H1 (cell line): ENCODE measurements around the gene PIGV. TPM values are rescaled to one million over a fixed set of nuclear protein-coding genes. Genes with fewer than 3 reads are reported as not detected.

Experiments used
- CTCF ChIA-PET: fragments of 300-600 bp; sonication (Branson Sonifier 250); formaldehyde crosslinking; loops from one replicate; lab custom pipeline; 2021; ENCODE audit not compliant: partially characterized antibody; lab: Charles Lee
- POLR2A ChIA-PET: fragments of 300-600 bp; sonication (Branson Sonifier 250); formaldehyde crosslinking; loops from one replicate; lab custom pipeline; 2021; ENCODE audit warnings: inconsistent platforms; ENCODE audit not compliant: partially characterized antibody; lab: Charles Lee
- DNase-seq, 2 experiments: peaks; one replicate each; pipeline versions ENCODE4 v3.0.0 to v3.0.0-alpha.2; 2010 to 2022; ENCODE audit warnings: low spot score in 2 of 2, low read depth in 1 of 2, mixed read lengths in 1 of 2
- FAIRE-seq: peaks from 2 replicates; lab custom pipeline; 2011; peaks lifted over from hg19 to GRCh38; lab: Jason Lieb, UNC
- H2AFZ ChIP-seq: 2 replicates; pipeline ENCODE4 v1.8.1; 2012; ENCODE audit warnings: low read length, inconsistent platforms
- H2AK5ac ChIP-seq: 2 replicates; pipeline ENCODE4 v1.6.1; 2013; ENCODE audit warnings: low read depth, low read length
- H2BK120ac ChIP-seq: replicated peaks from 2 replicates; pipeline ENCODE3; 2013; ENCODE audit warnings: low read depth, low read length, inconsistent platforms
- H2BK12ac ChIP-seq: 2 replicates; pipeline ENCODE4 v1.6.1; 2013; ENCODE audit warnings: low read depth, low read length
- H2BK15ac ChIP-seq: 2 replicates; pipeline ENCODE4 v1.6.1; 2013; ENCODE audit warnings: low read length
- H2BK20ac ChIP-seq: 2 replicates; pipeline ENCODE4 v1.6.1; 2013; ENCODE audit warnings: low read length
- H2BK5ac ChIP-seq: 2 replicates; pipeline ENCODE4 v1.6.1; 2013; ENCODE audit warnings: low read depth, low read length
- H3K14ac ChIP-seq: 2 replicates; pipeline ENCODE4 v1.6.1; 2013; ENCODE audit warnings: inconsistent platforms; ENCODE audit not compliant: insufficient read length
- H3K18ac ChIP-seq: 2 replicates; pipeline ENCODE4 v1.6.1; 2013; ENCODE audit warnings: low read length; ENCODE audit errors: extremely low read depth
- H3K23ac ChIP-seq: 2 replicates; pipeline ENCODE4 v1.6.1; 2013; ENCODE audit warnings: inconsistent platforms; ENCODE audit not compliant: insufficient read length
- H3K23me2 ChIP-seq: 2 replicates; pipeline ENCODE4 v1.6.1; 2013; ENCODE audit warnings: low read depth, low read length
- H3K27ac ChIP-seq: 2 replicates; pipeline ENCODE4 v1.6.1; 2011; ENCODE audit warnings: low read depth, low read length, inconsistent platforms
- H3K27me3 ChIP-seq, 4 experiments: replicated peaks in 1 of 4; 1 replicate in 1 of 4; 2 replicates in 3 of 4; pipeline versions ENCODE4 v1.6.1 to v1.8.1; 2011 to 2013; ENCODE audit warnings: low read length in 3 of 4, mild to moderate bottlenecking in 3 of 4, inconsistent platforms in 2 of 4, mixed read lengths in 2 of 4, moderate library complexity in 1 of 4; ENCODE audit not compliant: control insufficient read depth in 3 of 4, insufficient read depth in 3 of 4; ENCODE audit errors: extremely low read depth in 1 of 4
- H3K36me3 ChIP-seq, 4 experiments: 2 replicates each; pipeline versions ENCODE4 v1.6.1 to v1.8.1; 2011 to 2013; ENCODE audit warnings: mild to moderate bottlenecking in 4 of 4, low read length in 3 of 4, moderate library complexity in 2 of 4, control low read depth in 1 of 4, inconsistent platforms in 1 of 4; ENCODE audit not compliant: insufficient read depth in 4 of 4, control insufficient read depth in 2 of 4
- H3K4ac ChIP-seq: replicated peaks from 2 replicates; pipeline ENCODE3; 2013; ENCODE audit warnings: low read length, low read depth, mixed read lengths, inconsistent platforms; ENCODE audit not compliant: insufficient read length
- H3K4me1 ChIP-seq, 4 experiments: replicated peaks in 1 of 4; 1 replicate in 1 of 4; 2 replicates in 3 of 4; pipeline versions ENCODE4 v1.6.1 to v1.8.1; 2011 to 2013; ENCODE audit warnings: low read length in 3 of 4, inconsistent platforms in 2 of 4, mixed read lengths in 1 of 4; ENCODE audit not compliant: insufficient read depth in 4 of 4, control insufficient read depth in 3 of 4
- H3K4me2 ChIP-seq, 2 experiments: 2 replicates each; pipeline versions ENCODE4 v1.6.1 to v1.8.1; 2011 to 2013; ENCODE audit warnings: low read depth in 2 of 2, low read length in 2 of 2, control low read depth in 1 of 2, inconsistent platforms in 1 of 2, mild to moderate bottlenecking in 1 of 2; ENCODE audit not compliant: insufficient read depth in 1 of 2
- H3K4me3 ChIP-seq, 4 experiments: fragments of 200-600, 300-600 bp in 1 of 4; sonication (generic), shearing (Covaris generic), sonication (Bioruptor Twin) in 1 of 4; 2 replicates each; pipeline versions ENCODE4 v1.5.1 to v1.8.1; 2011 to 2016; ENCODE audit warnings: low read length in 4 of 4, low read depth in 3 of 4, control low read depth in 2 of 4, inconsistent platforms in 2 of 4, mild to moderate bottlenecking in 2 of 4, mixed read lengths in 1 of 4, moderate library complexity in 1 of 4; ENCODE audit not compliant: insufficient read depth in 2 of 4; ENCODE audit errors: extremely low read depth in 1 of 4
- H3K56ac ChIP-seq: replicated peaks from 2 replicates; pipeline ENCODE3; 2013; ENCODE audit warnings: low read depth, mild to moderate bottlenecking, mixed read lengths, low read length, inconsistent platforms; ENCODE audit not compliant: insufficient read length
- H3K79me1 ChIP-seq: 2 replicates; pipeline ENCODE4 v1.6.1; 2013; ENCODE audit warnings: low read depth, low read length, control low read depth
- H3K79me2 ChIP-seq, 2 experiments: 2 replicates each; pipeline versions ENCODE4 v1.6.1 to v1.8.1; 2012 to 2013; ENCODE audit warnings: low read length in 2 of 2, mild to moderate bottlenecking in 2 of 2, inconsistent platforms in 1 of 2; ENCODE audit not compliant: insufficient read depth in 2 of 2, control insufficient read depth in 1 of 2
- H3K9ac ChIP-seq, 4 experiments: replicated peaks in 1 of 4; 1 replicate in 1 of 4; 2 replicates in 3 of 4; pipeline versions ENCODE4 v1.6.1 to v1.8.1; 2011 to 2013; ENCODE audit warnings: low read depth in 3 of 4, low read length in 3 of 4, control low read depth in 2 of 4, mild to moderate bottlenecking in 2 of 4, moderate library complexity in 2 of 4, inconsistent platforms in 1 of 4; ENCODE audit errors: extremely low read depth in 1 of 4
- H3K9me3 ChIP-seq, 2 experiments: 2 replicates each; pipeline versions ENCODE4 v1.6.1 to v1.8.1; 2012 to 2013; ENCODE audit warnings: mild to moderate bottlenecking in 2 of 2, moderate library complexity in 2 of 2, control low read depth in 1 of 2, inconsistent platforms in 1 of 2, low read depth in 1 of 2, low read length in 1 of 2, mixed read lengths in 1 of 2; ENCODE audit not compliant: insufficient read depth in 2 of 2
- H4K20me1 ChIP-seq, 2 experiments: replicated peaks in 1 of 2; 2 replicates each; pipeline versions ENCODE3 to v1.8.1; 2011 to 2013; ENCODE audit warnings: inconsistent platforms in 2 of 2, low read length in 2 of 2, mild to moderate bottlenecking in 1 of 2; ENCODE audit not compliant: insufficient read depth in 2 of 2, control insufficient read depth in 1 of 2
- H4K5ac ChIP-seq: 2 replicates; pipeline ENCODE4 v1.6.1; 2013; ENCODE audit warnings: low read length, low read depth, mixed read lengths, inconsistent platforms; ENCODE audit not compliant: insufficient read length
- H4K8ac ChIP-seq: 2 replicates; pipeline ENCODE4 v1.8.0; 2013; ENCODE audit warnings: mild to moderate bottlenecking, moderate library complexity, low read length, inconsistent platforms; ENCODE audit not compliant: insufficient read depth; ENCODE audit errors: extremely low read depth
- H4K91ac ChIP-seq: replicated peaks from 2 replicates; pipeline ENCODE3; 2013; ENCODE audit warnings: low read length, mixed read lengths, inconsistent platforms; ENCODE audit not compliant: insufficient read length
- BRCA1 ChIP-seq: IDR thresholded peaks from 2 replicates; pipeline ENCODE4 v1.6.1; 2012; ENCODE audit warnings: low read depth, low read length, improper control_type of control experiment
- CTCF ChIP-seq, 3 experiments: IDR thresholded peaks; 1 replicate in 2 of 3; 2 replicates in 1 of 3; pipeline versions ENCODE4 v1.5.1 to v1.6.1; 2011; ENCODE audit warnings: low read length in 3 of 3, mild to moderate bottlenecking in 3 of 3, inconsistent platforms in 2 of 3, low read depth in 1 of 3, moderate library complexity in 1 of 3; ENCODE audit not compliant: insufficient read depth in 1 of 3; ENCODE audit errors: control extremely low read depth in 1 of 3
- GABPA ChIP-seq: IDR thresholded peaks from 2 replicates; pipeline ENCODE4 v1.6.1; 2011; ENCODE audit warnings: mild to moderate bottlenecking, low read length, moderate library complexity, borderline replicate concordance; ENCODE audit not compliant: insufficient read depth
- NRF1 ChIP-seq: IDR thresholded peaks from 2 replicates; pipeline ENCODE4 v1.6.1; 2011; ENCODE audit warnings: mild to moderate bottlenecking, low read depth, low read length, improper control_type of control experiment
- RNF2 ChIP-seq: fragments of 200-900, 300-1000 bp; sonication (generic); IDR thresholded peaks from 2 replicates; pipeline ENCODE4 v1.7.1; 2016; ENCODE audit warnings: borderline replicate concordance, low read depth, mild to moderate bottlenecking, antibody characterized with exemption, low read length; ENCODE audit not compliant: poor library complexity, severe bottlenecking; ENCODE audit errors: missing control alignments
- TEAD4 ChIP-seq: IDR thresholded peaks from 2 replicates; pipeline ENCODE4 v1.6.1; 2012; ENCODE audit warnings: low read depth, low read length, inconsistent platforms, mixed read lengths
- WGBS, 2 experiments: shearing (Covaris generic) in 1 of 2; methylation state at CpG; one replicate each; pipeline versions ENCODE4 v1.1.6 to v1.1.7; 2013 to 2015; ENCODE audit warnings: low lambda C conversion rate in 2 of 2, mixed read lengths in 2 of 2, inconsistent platforms in 1 of 2, low coverage in 1 of 2, missing lambda C conversion rate in 1 of 2; ENCODE audit not compliant: insufficient replicate concordance in 2 of 2, insufficient coverage in 1 of 2, insufficient read length in 1 of 2; ENCODE audit errors: extremely low coverage in 1 of 2, missing lambda C conversion rate in 1 of 2; 5-methylcytosine and 5-hydroxymethylcytosine counted together
- polyA plus RNA-seq, 7 experiments: library from polyadenylated mRNA; depleted of rRNA in 3 of 7; stranded (reverse) in 5 of 7; unstranded in 2 of 7; fragments of >200 nt in 5 of 7; fragments of 200-250 nt in 2 of 7; gene quantifications; 1 replicate in 5 of 7; 2 replicates in 1 of 7; 4 replicates in 1 of 7; pipeline versions ENCODE4 v1.2.1 to v1.2.3, GENCODE V29; 2011 to 2013; ENCODE audit warnings: missing spikeins in 2 of 7, mixed read lengths in 2 of 7
- total RNA-seq: library from RNA; stranded (reverse); fragmentation: NEBNext Ultra II Directional; extraction: Animal tissue kit (Norgen Biotek cat#: 25700); gene quantifications from 2 replicates; pipeline ENCODE4 v1.2.1, GENCODE V29; 2021

Gene PIGV
- total and polyA plus RNA-seq, 2 of the 8 experiments (the other 6 are each of a cell fraction or from before 2014, with no cell fraction given) = 8.5 to 20.9 TPM

GRCh38 chr1:26749458-26749857 lies 38.3 kb upstream of the PIGV start:
- H3K4me3 ChIP-seq = no peak overlapping the region
- no peaks in the 10 kb centered on the region for H3K23me2 ChIP-seq
- H2BK20ac ChIP-seq = no peak overlapping the region
- no peak overlapping the region for H2BK12ac ChIP-seq
- no peak overlapping the region for H3K23ac ChIP-seq
- no peak overlapping the region for H2AFZ ChIP-seq
- H3K56ac ChIP-seq = no peak overlapping the region
- H4K5ac ChIP-seq = no peak overlapping the region
- ChIA-PET POLR2A (no interaction called here), CTCF (interaction anchor here (1.0 kb wide), 1 partner anchor 32 kb away, joined by 3 read pairs; no protein-coding TSS in a partner anchor)
- H3K79me1 ChIP-seq = peaks cover 17% of the 10 kb centered on the region
- no peak overlapping the region for H3K9ac ChIP-seq
- H4K8ac ChIP-seq = no peak overlapping the region
- H3K27ac ChIP-seq = no peak overlapping the region
- no peak overlapping the region for H2AK5ac ChIP-seq
- H4K91ac ChIP-seq = no peak overlapping the region
- H3K27me3 ChIP-seq = no peaks in the 10 kb centered on the region
- peaks cover 9 to 30% of the 10 kb centered on the region in 2 experiments for H4K20me1 ChIP-seq
- H2BK5ac ChIP-seq = no peak overlapping the region
- H3K79me2 ChIP-seq = peaks cover 0 to 78% of the 10 kb centered on the region in 2 experiments; a peak in 3 of 4 replicates
- TF ChIP-seq BRCA1 (no peak), RNF2 (no peak), TEAD4 (no peak), CTCF (IDR thresholded peaks at IDR 0.05; ENCODE audit: control extremely low read depth in 1 of 3, insufficient read depth in 1 of 3, low read depth in 1 of 3, low read length in 3 of 3) (no peak), NRF1 (no peak), GABPA (no peak)
- H3K4me1 ChIP-seq = peaks cover 0 to 2% (median under 1%) of the 10 kb centered on the region in 4 experiments; a peak in 1 of 7 replicates
- H3K36me3 ChIP-seq = peaks cover 22 to 66% (median 43%) of the 10 kb centered on the region in 4 experiments
- FAIRE-seq = no peak
- no peak overlapping the region for H2BK120ac ChIP-seq
- H3K14ac ChIP-seq = no peak overlapping the region
- H3K4me2 ChIP-seq = no peak overlapping the region
- 84% methylated on average over 5 of the region's 5 CpGs; no CpG with 5 or more reads in 1 of the 2 experiments for WGBS, 2 experiments
- no peaks in the 10 kb centered on the region for H3K9me3 ChIP-seq
- H3K18ac ChIP-seq = no peak overlapping the region
- no peak overlapping the region for H2BK15ac ChIP-seq
- DNase-seq = no peak
- H3K4ac ChIP-seq = no peak overlapping the region
